K562 (cell line): ENCODE measurements around the gene WBP1L. TPM values are rescaled to one million over a fixed set of nuclear protein-coding genes. Genes with fewer than 3 reads are reported as not detected.

ENCODE experiments used
- ATAC-seq: fragments of 200-7000 bp; cut with Tn5 transposase; 3 replicates; pipeline ENCODE4 v1.9.1; 2020; ENCODE audit warnings: moderate library complexity
- BruUV-seq: library from RNA; stranded (reverse); fragments of 400-500 nt; replicated peaks from 2 replicates; lab custom pipeline; 2021; lab: Mats Ljungman, UMichigan
- CTCF ChIA-PET: fragments of 300-600 bp; formaldehyde crosslinking; extraction: SDS; loops from one replicate; lab custom pipeline; 2021; ENCODE audit warnings: low intra/inter-chr PET ratio; lab: Yijun Ruan, JAX
- POLR2A ChIA-PET: fragments of 300-600, 350-650 bp; sonication (Branson Sonifier 250); formaldehyde crosslinking; extraction: SDS; loops from one replicate; lab custom pipeline; 2021; ENCODE audit warnings: antibody characterized with exemption, inconsistent platforms; lab: Yijun Ruan, JAX
- DNase-seq, 4 experiments: peaks; one replicate each; pipeline versions ENCODE4 v3.0.0 to v3.0.0-alpha.2; 2011 to 2018; ENCODE audit warnings: low spot score in 3 of 4, mixed read lengths in 3 of 4; ENCODE audit errors: extremely low read depth in 1 of 4
- FAIRE-seq: peaks from 2 replicates; lab custom pipeline; 2011; peaks lifted over from hg19 to GRCh38; lab: Jason Lieb, UNC
- H2AFZ ChIP-seq: 2 replicates; pipeline ENCODE4 v1.6.0; 2011; ENCODE audit warnings: low read depth, low read length, control low read depth, inconsistent platforms
- H3K27ac ChIP-seq: fragments of 200-600 bp; 3 replicates; pipeline ENCODE4 v1.8.0; 2011; ENCODE audit warnings: low read depth, mild to moderate bottlenecking, control low read depth, inconsistent platforms, low read length, moderate library complexity, mixed read lengths; ENCODE audit errors: extremely low read depth
- H3K27me3 ChIP-seq, 2 experiments: fragments of 300-600 bp in 1 of 2; 2 replicates in 1 of 2; 3 replicates in 1 of 2; pipeline versions ENCODE4 v1.6.0 to v1.8.0; 2011; ENCODE audit warnings: inconsistent platforms in 2 of 2, low read length in 2 of 2, mild to moderate bottlenecking in 1 of 2, mixed read lengths in 1 of 2, moderate library complexity in 1 of 2; ENCODE audit not compliant: control insufficient read depth in 2 of 2, insufficient read depth in 2 of 2
- H3K36me3 ChIP-seq: fragments of 300-600 bp; 3 replicates; pipeline ENCODE4 v1.8.0; 2011; ENCODE audit warnings: mild to moderate bottlenecking, low read length, inconsistent platforms; ENCODE audit not compliant: control insufficient read depth, insufficient read depth
- H3K4me1 ChIP-seq, 2 experiments: fragments of 200-600 bp in 1 of 2; replicated peaks in 1 of 2; 2 replicates in 1 of 2; 3 replicates in 1 of 2; pipeline versions ENCODE4 v1.5.1 to v1.8.0; 2011; ENCODE audit warnings: inconsistent platforms in 2 of 2, low read length in 2 of 2, mild to moderate bottlenecking in 1 of 2, mixed read lengths in 1 of 2, moderate library complexity in 1 of 2; ENCODE audit not compliant: control insufficient read depth in 2 of 2, insufficient read depth in 2 of 2
- H3K4me2 ChIP-seq: 2 replicates; pipeline ENCODE4 v1.6.1; 2011; ENCODE audit warnings: low read length, control low read depth, inconsistent platforms, mixed read lengths; ENCODE audit not compliant: insufficient read depth
- H3K4me3 ChIP-seq: fragments of 200-600 bp; sonication (generic), shearing (Covaris generic); 2 replicates; pipeline ENCODE4 v1.5.1; 2016; ENCODE audit warnings: control low read depth, inconsistent platforms
- H3K79me2 ChIP-seq: fragments of 200-600 bp; 3 replicates; pipeline ENCODE4 v1.8.0; 2011; ENCODE audit warnings: low read length, inconsistent platforms; ENCODE audit not compliant: control insufficient read depth, insufficient read depth
- H3K9ac ChIP-seq, 2 experiments: 2 replicates each; pipeline versions ENCODE4 v1.6.0 to v1.6.1; 2011; ENCODE audit warnings: low read depth in 2 of 2, low read length in 2 of 2, control low read depth in 1 of 2, inconsistent platforms in 1 of 2, mild to moderate bottlenecking in 1 of 2, mixed read lengths in 1 of 2; ENCODE audit not compliant: insufficient read depth in 1 of 2
- H3K9me1 ChIP-seq: one replicate; pipeline ENCODE4 v1.6.0; 2011; ENCODE audit warnings: inconsistent platforms, mild to moderate bottlenecking, low read length, moderate library complexity; ENCODE audit not compliant: control insufficient read depth, insufficient read depth
- H3K9me3 ChIP-seq: replicated peaks from 2 replicates; pipeline ENCODE4 v1.5.1; 2011; ENCODE audit warnings: low read depth, low read length, inconsistent platforms; ENCODE audit not compliant: control insufficient read depth, insufficient read depth
- H4K20me1 ChIP-seq: replicated peaks from 2 replicates; pipeline ENCODE4 v1.6.1; 2011; ENCODE audit warnings: low read length, inconsistent platforms, mixed read lengths; ENCODE audit not compliant: control insufficient read depth, insufficient read depth
- JUNB ChIP-seq: fragments of 450-650 bp; formaldehyde crosslinking; conservative IDR thresholded peaks from 2 replicates; pipeline ENCODE4 v1.4.0; 2020; ENCODE audit warnings: mild to moderate bottlenecking
- MAZ ChIP-seq, 2 experiments: fragments of 450-650 bp in 1 of 2; sonication (generic) in 1 of 2; formaldehyde crosslinking; IDR thresholded peaks in 1 of 2; conservative IDR thresholded peaks in 1 of 2; 2 replicates each; pipeline versions ENCODE4 v1.4.0 to v1.5.0; 2020; ENCODE audit warnings: mild to moderate bottlenecking in 1 of 2, missing genetic modification reagents in 1 of 2
- NFIC ChIP-seq: fragments of 450-650 bp; IDR thresholded peaks from 2 replicates; pipeline ENCODE4 v1.6.1; 2017; ENCODE audit warnings: mild to moderate bottlenecking, inconsistent platforms
- ZNF232 ChIP-seq: sonication (generic); formaldehyde crosslinking; IDR thresholded peaks from 2 replicates; pipeline ENCODE4 v1.8.0; 2022; ENCODE audit warnings: mild to moderate bottlenecking, missing genetic modification reagents
- ZNF41 ChIP-seq: fragments of 250-450 bp; sonication (Bioruptor Pico); conservative IDR thresholded peaks from 2 replicates; pipeline ENCODE4 v1.4.0; 2020; ENCODE audit warnings: mild to moderate bottlenecking
- WGBS: fragments of 100-300 bp; shearing (Covaris generic); methylation state at CpG from one replicate; pipeline ENCODE4 v1.1.6; 2016; ENCODE audit warnings: low coverage, mixed read lengths; ENCODE audit not compliant: insufficient coverage; ENCODE audit errors: missing lambda C conversion rate; 5-methylcytosine and 5-hydroxymethylcytosine counted together
- in situ Hi-C: fragments of 300-500 bp; cut with MboI; formaldehyde crosslinking; loops from 4 replicates; pipeline ENCODE4 v1.15.0; 2018; ENCODE audit warnings: inconsistent platforms, mixed read lengths
- intact Hi-C: fragments of 100-400 bp; cut with micrococcal nuclease; formaldehyde crosslinking; loops from 2 replicates; pipeline ENCODE4 v1.14.2; 2022
- polyA plus RNA-seq, 8 experiments: library from polyadenylated mRNA; depleted of rRNA in 4 of 8; stranded (reverse) in 5 of 8; unstranded in 3 of 8; fragments of >200 nt; fragmentation: Nextera tagmentation in 2 of 8; fragmentation: Illumina TruSeq in 1 of 8; extraction: Ambion mirVana in 2 of 8; extraction: Trizol in 1 of 8; gene quantifications; 2 replicates each; pipeline versions ENCODE4 v1.2.1 to v1.2.3, GENCODE V29; 2011 to 2014; ENCODE audit warnings: inconsistent platforms in 1 of 8, missing spikeins in 1 of 8
- total RNA-seq, 7 experiments: library from RNA; depleted of rRNA in 6 of 7; stranded (reverse); fragments of >200 nt in 6 of 7; fragmentation: Illumina TruSeq in 2 of 7; extraction: Trizol in 2 of 7; gene quantifications; 2 replicates each; pipeline versions ENCODE4 v1.2.1 to v1.2.3, GENCODE V29; 2011 to 2021; ENCODE audit warnings: low replicate concordance in 1 of 7
- TF ChIP-seq, protein P1 (sequence below): sonication (generic); formaldehyde crosslinking; IDR thresholded peaks from 2 replicates; pipeline ENCODE4 v1.8.0; 2023; ENCODE audit warnings: mild to moderate bottlenecking, missing genetic modification reagents
- TF ChIP-seq, protein P2 (sequence below): fragments of 250-450 bp; sonication (Bioruptor Pico); IDR thresholded peaks from 2 replicates; pipeline ENCODE4 v1.4.0; 2020
- TF ChIP-seq, protein P3 (sequence below): fragments of 450-650 bp; IDR thresholded peaks from 2 replicates; pipeline ENCODE4 v1.6.1; 2016; ENCODE audit warnings: antibody characterized with exemption
- TF ChIP-seq, protein P4 (sequence below): fragments of 450-650 bp; formaldehyde crosslinking; IDR thresholded peaks from 2 replicates; pipeline ENCODE4 v1.4.0; 2022; ENCODE audit warnings: mild to moderate bottlenecking, moderate library complexity

WBP1L gene
- total and polyA plus RNA-seq, 9 of the 15 experiments (the other 6 are each of a cell fraction or from before 2014, with no cell fraction given): 3.2 to 14.4 (median 11.3) TPM

DNA sequence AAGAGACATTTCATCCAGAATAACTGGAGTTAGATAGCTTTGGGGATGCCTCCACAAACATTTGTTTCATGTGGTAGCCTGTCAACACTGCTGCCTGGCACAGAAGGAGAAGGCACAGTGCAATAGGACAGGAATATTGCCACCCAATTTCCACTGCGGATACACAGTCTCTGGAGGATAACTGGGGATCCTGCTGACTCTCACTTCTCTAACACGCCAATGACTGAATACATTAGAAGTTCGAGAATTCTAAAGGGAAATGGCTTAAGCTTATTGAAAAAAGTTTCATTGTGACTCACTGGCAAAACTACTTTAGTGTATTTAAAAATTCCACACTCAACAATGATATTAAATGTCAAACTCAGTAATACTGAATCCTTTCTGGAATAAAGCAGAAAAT, 42.5 kb upstream of the WBP1L start:
- H4K20me1 ChIP-seq: no peaks in the 10 kb centered on the region
- no peaks in the 10 kb centered on the region for H3K9me1 ChIP-seq
- no peaks in the 10 kb centered on the region for H3K36me3 ChIP-seq
- in situ Hi-C loops (no loop called here), intact Hi-C loops (no loop called here)
- FAIRE-seq (no peak), ATAC-seq (no peak), DNase-seq (no peak)
- no peak overlapping the region for H3K4me2 ChIP-seq
- no peak overlapping the region for H3K27ac ChIP-seq
- no peak overlapping the region for H3K4me3 ChIP-seq
- POLR2A ChIA-PET: interaction anchor here (1.8 kb wide), 1 partner anchor 9 kb away, joined by 8 read pairs; no protein-coding TSS in a partner anchor
- H3K9me3 ChIP-seq: no peaks in the 10 kb centered on the region
- no peaks in the 10 kb centered on the region for H3K79me2 ChIP-seq
- BruUV-seq: no TSS peak
- no peak overlapping the region for H3K9ac ChIP-seq
- H3K27me3 ChIP-seq: no peaks in the 10 kb centered on the region
- CTCF ChIA-PET: no interaction called here
- H3K4me1 ChIP-seq: peaks cover 3 to 5% of the 10 kb centered on the region in 2 experiments; a peak in 2 of 5 replicates
- 90% methylated on average over 3 of the region's 3 CpGs for WGBS
- no peak overlapping the region for H2AFZ ChIP-seq
- TF ChIP-seq ZNF41: no peak
- TF ChIP-seq, protein P1, sequence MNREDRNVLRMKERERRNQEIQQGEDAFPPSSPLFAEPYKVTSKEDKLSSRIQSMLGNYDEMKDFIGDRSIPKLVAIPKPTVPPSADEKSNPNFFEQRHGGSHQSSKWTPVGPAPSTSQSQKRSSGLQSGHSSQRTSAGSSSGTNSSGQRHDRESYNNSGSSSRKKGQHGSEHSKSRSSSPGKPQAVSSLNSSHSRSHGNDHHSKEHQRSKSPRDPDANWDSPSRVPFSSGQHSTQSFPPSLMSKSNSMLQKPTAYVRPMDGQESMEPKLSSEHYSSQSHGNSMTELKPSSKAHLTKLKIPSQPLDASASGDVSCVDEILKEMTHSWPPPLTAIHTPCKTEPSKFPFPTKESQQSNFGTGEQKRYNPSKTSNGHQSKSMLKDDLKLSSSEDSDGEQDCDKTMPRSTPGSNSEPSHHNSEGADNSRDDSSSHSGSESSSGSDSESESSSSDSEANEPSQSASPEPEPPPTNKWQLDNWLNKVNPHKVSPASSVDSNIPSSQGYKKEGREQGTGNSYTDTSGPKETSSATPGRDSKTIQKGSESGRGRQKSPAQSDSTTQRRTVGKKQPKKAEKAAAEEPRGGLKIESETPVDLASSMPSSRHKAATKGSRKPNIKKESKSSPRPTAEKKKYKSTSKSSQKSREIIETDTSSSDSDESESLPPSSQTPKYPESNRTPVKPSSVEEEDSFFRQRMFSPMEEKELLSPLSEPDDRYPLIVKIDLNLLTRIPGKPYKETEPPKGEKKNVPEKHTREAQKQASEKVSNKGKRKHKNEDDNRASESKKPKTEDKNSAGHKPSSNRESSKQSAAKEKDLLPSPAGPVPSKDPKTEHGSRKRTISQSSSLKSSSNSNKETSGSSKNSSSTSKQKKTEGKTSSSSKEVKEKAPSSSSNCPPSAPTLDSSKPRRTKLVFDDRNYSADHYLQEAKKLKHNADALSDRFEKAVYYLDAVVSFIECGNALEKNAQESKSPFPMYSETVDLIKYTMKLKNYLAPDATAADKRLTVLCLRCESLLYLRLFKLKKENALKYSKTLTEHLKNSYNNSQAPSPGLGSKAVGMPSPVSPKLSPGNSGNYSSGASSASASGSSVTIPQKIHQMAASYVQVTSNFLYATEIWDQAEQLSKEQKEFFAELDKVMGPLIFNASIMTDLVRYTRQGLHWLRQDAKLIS (CRISPR knock-in tag): no peak
- TF ChIP-seq, protein P2, sequence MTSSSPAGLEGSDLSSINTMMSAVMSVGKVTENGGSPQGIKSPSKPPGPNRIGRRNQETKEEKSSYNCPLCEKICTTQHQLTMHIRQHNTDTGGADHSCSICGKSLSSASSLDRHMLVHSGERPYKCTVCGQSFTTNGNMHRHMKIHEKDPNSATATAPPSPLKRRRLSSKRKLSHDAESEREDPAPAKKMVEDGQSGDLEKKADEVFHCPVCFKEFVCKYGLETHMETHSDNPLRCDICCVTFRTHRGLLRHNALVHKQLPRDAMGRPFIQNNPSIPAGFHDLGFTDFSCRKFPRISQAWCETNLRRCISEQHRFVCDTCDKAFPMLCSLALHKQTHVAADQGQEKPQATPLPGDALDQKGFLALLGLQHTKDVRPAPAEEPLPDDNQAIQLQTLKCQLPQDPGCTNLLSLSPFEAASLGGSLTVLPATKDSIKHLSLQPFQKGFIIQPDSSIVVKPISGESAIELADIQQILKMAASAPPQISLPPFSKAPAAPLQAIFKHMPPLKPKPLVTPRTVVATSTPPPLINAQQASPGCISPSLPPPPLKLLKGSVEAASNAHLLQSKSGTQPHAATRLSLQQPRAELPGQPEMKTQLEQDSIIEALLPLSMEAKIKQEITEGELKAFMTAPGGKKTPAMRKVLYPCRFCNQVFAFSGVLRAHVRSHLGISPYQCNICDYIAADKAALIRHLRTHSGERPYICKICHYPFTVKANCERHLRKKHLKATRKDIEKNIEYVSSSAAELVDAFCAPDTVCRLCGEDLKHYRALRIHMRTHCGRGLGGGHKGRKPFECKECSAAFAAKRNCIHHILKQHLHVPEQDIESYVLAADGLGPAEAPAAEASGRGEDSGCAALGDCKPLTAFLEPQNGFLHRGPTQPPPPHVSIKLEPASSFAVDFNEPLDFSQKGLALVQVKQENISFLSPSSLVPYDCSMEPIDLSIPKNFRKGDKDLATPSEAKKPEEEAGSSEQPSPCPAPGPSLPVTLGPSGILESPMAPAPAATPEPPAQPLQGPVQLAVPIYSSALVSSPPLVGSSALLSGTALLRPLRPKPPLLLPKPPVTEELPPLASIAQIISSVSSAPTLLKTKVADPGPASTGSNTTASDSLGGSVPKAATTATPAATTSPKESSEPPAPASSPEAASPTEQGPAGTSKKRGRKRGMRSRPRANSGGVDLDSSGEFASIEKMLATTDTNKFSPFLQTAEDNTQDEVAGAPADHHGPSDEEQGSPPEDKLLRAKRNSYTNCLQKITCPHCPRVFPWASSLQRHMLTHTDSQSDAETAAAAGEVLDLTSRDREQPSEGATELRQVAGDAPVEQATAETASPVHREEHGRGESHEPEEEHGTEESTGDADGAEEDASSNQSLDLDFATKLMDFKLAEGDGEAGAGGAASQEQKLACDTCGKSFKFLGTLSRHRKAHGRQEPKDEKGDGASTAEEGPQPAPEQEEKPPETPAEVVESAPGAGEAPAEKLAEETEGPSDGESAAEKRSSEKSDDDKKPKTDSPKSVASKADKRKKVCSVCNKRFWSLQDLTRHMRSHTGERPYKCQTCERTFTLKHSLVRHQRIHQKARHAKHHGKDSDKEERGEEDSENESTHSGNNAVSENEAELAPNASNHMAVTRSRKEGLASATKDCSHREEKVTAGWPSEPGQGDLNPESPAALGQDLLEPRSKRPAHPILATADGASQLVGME: no peak
- no peak for TF ChIP-seq JUNB (CRISPR knock-in tag)
- TF ChIP-seq ZNF232 (CRISPR knock-in tag): no peak
- TF ChIP-seq, protein P3, sequence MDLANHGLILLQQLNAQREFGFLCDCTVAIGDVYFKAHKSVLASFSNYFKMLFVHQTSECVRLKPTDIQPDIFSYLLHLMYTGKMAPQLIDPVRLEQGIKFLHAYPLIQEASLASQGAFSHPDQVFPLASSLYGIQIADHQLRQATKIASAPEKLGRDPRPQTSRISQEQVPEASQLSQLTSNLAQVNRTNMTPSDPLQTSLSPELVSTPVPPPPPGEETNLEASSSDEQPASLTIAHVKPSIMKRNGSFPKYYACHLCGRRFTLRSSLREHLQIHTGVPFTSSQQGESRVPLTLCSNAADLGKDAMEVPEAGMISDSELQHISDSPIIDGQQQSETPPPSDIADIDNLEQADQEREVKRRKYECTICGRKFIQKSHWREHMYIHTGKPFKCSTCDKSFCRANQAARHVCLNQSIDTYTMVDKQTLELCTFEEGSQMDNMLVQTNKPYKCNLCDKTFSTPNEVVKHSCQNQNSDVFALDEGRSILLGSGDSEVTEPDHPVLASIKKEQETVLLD: no peak
- TF ChIP-seq, protein P4, sequence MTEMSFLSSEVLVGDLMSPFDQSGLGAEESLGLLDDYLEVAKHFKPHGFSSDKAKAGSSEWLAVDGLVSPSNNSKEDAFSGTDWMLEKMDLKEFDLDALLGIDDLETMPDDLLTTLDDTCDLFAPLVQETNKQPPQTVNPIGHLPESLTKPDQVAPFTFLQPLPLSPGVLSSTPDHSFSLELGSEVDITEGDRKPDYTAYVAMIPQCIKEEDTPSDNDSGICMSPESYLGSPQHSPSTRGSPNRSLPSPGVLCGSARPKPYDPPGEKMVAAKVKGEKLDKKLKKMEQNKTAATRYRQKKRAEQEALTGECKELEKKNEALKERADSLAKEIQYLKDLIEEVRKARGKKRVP (CRISPR knock-in tag): no peak
- no peak for TF ChIP-seq NFIC
- TF ChIP-seq MAZ (CRISPR knock-in tag; conservative IDR thresholded peaks at IDR 0.05 in 1 of 2, IDR thresholded peaks at IDR 0.05 in 1 of 2): no peak
